ENCODE data around the gene LIN9. TPM values are rescaled to one million over a fixed set of nuclear protein-coding genes. Genes with fewer than 3 reads are reported as not detected.

Gene LIN9
- total and polyA plus RNA-seq, 4 donors = 6.2 to 9.6 (median 7.6) TPM

DNA sequence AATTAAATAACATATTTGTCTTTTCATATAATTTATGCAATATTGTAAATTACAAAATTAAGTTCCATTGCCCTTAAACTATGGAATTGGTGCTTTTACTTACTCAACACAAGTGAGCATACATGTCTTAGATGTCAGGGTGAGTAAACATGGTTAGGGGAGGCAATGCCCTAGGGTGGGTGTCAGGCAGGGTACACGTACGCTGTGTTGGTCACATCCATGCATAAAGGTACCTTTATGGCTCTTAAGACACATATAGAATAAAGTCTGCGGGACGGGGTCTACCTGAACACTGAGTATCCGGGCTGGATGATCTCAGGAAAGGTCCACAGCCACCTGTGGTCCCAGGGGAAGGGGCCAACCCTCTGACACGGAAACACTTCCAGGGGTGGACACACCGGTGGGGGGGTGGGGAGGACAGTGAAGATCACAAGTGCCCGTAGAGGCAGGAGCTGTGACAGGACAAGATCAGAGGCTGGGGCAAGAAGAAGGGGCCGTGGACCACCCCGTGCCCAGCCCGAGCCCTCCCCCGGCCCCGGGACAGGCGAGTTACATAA, 720 bp downstream of the LIN9 start:
- Histone ChIP-seq H3K27ac (ENCODE audit: low read depth, low read length) (no peak overlapping the region), H3K36me3 (ENCODE audit: control insufficient read depth, insufficient read depth, low read length) (peaks cover 3% of the 10 kb centered on the region), H3K27me3 (ENCODE audit: control insufficient read depth, insufficient read depth, low read length) (no peaks in the 10 kb centered on the region), H3K4me1 (ENCODE audit: control insufficient read depth, insufficient read depth, low read length) (peaks cover 6% of the 10 kb centered on the region), H3K9me3 (ENCODE audit: control insufficient read depth, insufficient read depth, low read length) (no peaks in the 10 kb centered on the region), H3K4me3 (ENCODE audit: low read depth, low read length) (peak overlapping the region; percentile 93)
- peak in 1 of 6 donors; percentile 30 for DNase-seq (ENCODE audit: low read depth in 4 of 6, low spot score in 6 of 6)
- 0% methylated on average over 11 of the region's 14 CpGs for WGBS (ENCODE audit: insufficient coverage)

GRCh38 chr1:226306425-226306824, 2.5 kb downstream of the LIN9 start:
- no peak overlapping the region for H3K27ac ChIP-seq (ENCODE audit: low read depth, low read length)
- H3K36me3 ChIP-seq (ENCODE audit: control insufficient read depth, insufficient read depth, low read length) = peaks cover 3% of the 10 kb centered on the region

DNA sequence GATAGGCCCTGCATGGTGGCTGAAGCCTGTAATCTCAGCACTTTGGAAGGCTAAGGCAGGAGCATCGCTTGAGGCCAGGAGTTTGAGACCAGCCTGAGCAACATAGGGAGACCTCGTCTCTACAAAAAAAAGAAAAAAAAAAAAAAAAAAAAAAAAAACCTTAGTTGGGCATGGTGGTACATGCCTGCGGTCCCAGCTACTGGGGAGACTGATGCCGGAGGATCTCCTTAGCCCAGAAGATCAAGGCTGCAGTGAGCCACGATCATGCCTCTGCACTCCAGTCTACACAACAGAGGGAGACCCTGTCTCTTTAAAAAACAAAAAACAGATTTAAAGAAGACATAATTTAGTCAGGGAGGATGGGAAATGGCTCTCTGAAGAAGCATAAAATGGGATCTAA, 3.8 kb downstream of the LIN9 start:
- WGBS (ENCODE audit: insufficient coverage) = 88% methylated on average over 3 of the region's 5 CpGs
- H3K9me3 ChIP-seq (ENCODE audit: control insufficient read depth, insufficient read depth, low read length) = no peaks in the 10 kb centered on the region
- DNase-seq (ENCODE audit: low read depth in 4 of 6, low spot score in 6 of 6) = no peak
- H3K4me3 ChIP-seq (ENCODE audit: low read depth, low read length) = no peak overlapping the region
- no peaks in the 10 kb centered on the region for H3K27me3 ChIP-seq (ENCODE audit: control insufficient read depth, insufficient read depth, low read length)
- H3K36me3 ChIP-seq (ENCODE audit: control insufficient read depth, insufficient read depth, low read length) = peaks cover 3% of the 10 kb centered on the region
- peaks cover 6% of the 10 kb centered on the region for H3K4me1 ChIP-seq (ENCODE audit: control insufficient read depth, insufficient read depth, low read length)
- H3K27ac ChIP-seq (ENCODE audit: low read depth, low read length) = no peak overlapping the region

More at GRCh38 chr1:226306425-226306824, 2.5 kb downstream of the LIN9 start:
- no peak for DNase-seq (ENCODE audit: low read depth in 4 of 6, low spot score in 6 of 6)
- Histone ChIP-seq H3K9me3 (ENCODE audit: control insufficient read depth, insufficient read depth, low read length) (no peaks in the 10 kb centered on the region), H3K4me3 (ENCODE audit: low read depth, low read length) (no peak overlapping the region), H3K4me1 (ENCODE audit: control insufficient read depth, insufficient read depth, low read length) (peaks cover 6% of the 10 kb centered on the region), H3K27me3 (ENCODE audit: control insufficient read depth, insufficient read depth, low read length) (no peaks in the 10 kb centered on the region)
- no CpG with 5 or more reads among the region's 2 CpGs for WGBS (ENCODE audit: insufficient coverage)

DNA sequence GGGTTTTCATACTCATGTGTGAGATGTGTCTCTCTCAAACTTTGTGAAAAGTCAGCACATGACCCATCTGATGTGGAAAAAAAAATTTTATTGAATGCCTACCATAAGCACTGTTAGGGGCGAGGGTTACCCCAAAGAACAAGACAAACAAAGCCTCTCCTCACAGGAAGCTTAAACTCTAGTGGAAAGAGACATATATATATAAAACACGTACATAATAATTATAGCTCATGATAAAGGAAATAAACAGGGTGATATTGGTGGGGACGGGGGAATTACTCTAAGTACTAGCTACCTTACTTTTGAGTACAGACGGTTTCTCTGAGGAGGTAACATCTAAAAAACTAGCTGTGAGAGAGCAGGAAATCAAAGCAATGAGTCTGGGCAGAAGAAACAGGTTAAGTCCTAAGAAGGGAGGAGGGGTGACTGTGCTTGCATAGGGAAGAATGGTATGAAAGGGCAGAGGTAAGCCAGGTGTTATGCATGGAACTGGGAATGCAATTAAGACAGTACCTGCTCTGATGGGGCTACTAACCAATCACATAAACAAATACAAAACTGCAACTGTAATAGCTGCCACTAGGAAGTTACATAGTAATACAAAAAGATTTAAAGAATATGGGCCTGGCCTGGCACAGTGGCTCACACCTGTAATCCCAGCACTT, 4.5 kb downstream of the LIN9 start:
- WGBS (ENCODE audit: insufficient coverage) = no CpG with 5 or more reads among the region's 4 CpGs
- H3K4me1 ChIP-seq (ENCODE audit: control insufficient read depth, insufficient read depth, low read length) = peaks cover 6% of the 10 kb centered on the region
- no peaks in the 10 kb centered on the region for H3K27me3 ChIP-seq (ENCODE audit: control insufficient read depth, insufficient read depth, low read length)
- no peak overlapping the region for H3K4me3 ChIP-seq (ENCODE audit: low read depth, low read length)
- no peak overlapping the region for H3K27ac ChIP-seq (ENCODE audit: low read depth, low read length)
- H3K9me3 ChIP-seq (ENCODE audit: control insufficient read depth, insufficient read depth, low read length) = no peaks in the 10 kb centered on the region
- no peak for DNase-seq (ENCODE audit: low read depth in 4 of 6, low spot score in 6 of 6)
- peaks cover 3% of the 10 kb centered on the region for H3K36me3 ChIP-seq (ENCODE audit: control insufficient read depth, insufficient read depth, low read length)

DNA sequence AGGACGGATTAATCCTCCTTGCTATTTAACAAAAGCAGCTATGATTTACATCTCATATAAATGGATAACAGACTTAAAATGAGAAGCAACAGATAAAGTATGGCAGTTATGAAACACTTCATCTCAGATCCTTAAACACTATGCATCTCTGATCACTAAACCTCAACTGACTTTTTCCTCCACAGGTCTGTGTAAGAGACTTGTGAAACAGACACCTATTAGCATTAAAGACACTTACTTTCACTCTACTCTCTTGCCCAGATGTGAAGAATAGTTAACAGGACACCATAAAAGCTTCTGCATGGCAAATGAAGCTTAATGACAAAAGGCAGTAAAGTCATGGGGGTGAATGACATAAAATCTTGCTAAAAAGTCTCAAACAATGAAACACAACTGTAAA, 6.2 kb downstream of the LIN9 start:
- Histone ChIP-seq H3K4me3 (ENCODE audit: low read depth, low read length) (no peak overlapping the region), H3K9me3 (ENCODE audit: control insufficient read depth, insufficient read depth, low read length) (no peaks in the 10 kb centered on the region), H3K27ac (ENCODE audit: low read depth, low read length) (no peak overlapping the region), H3K27me3 (ENCODE audit: control insufficient read depth, insufficient read depth, low read length) (no peaks in the 10 kb centered on the region), H3K36me3 (ENCODE audit: control insufficient read depth, insufficient read depth, low read length) (peaks cover 7% of the 10 kb centered on the region), H3K4me1 (ENCODE audit: control insufficient read depth, insufficient read depth, low read length) (no peaks in the 10 kb centered on the region)
- no CpG with 5 or more reads among the region's 1 CpG for WGBS (ENCODE audit: insufficient coverage)
- no peak for DNase-seq (ENCODE audit: low read depth in 4 of 6, low spot score in 6 of 6)

DNA sequence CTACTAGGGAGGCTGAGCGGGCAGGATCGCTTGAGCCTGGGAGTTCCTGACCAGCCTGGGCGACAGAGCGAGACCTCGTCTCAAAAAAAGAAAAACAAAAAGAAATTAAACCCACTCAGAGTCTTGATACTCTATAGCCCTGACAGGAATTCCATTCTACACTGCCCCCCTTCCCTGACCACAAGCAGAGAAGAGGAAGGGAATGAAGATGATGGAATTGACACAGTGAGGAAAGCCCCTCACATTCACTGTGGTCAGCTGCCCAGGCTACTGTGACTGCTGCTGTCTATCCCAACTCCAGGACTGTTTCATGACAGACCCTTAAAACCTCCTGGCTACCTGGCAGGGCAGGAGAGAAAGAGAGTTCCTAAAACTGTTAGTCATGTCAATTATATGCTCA, 12.1 kb downstream of the LIN9 start:
- H3K4me3 ChIP-seq (ENCODE audit: low read depth, low read length) = no peak overlapping the region
- no peaks in the 10 kb centered on the region for H3K4me1 ChIP-seq (ENCODE audit: control insufficient read depth, insufficient read depth, low read length)
- 92% methylated on average over 2 of the region's 5 CpGs for WGBS (ENCODE audit: insufficient coverage)
- peaks cover 32% of the 10 kb centered on the region for H3K36me3 ChIP-seq (ENCODE audit: control insufficient read depth, insufficient read depth, low read length)
- no peaks in the 10 kb centered on the region for H3K27me3 ChIP-seq (ENCODE audit: control insufficient read depth, insufficient read depth, low read length)
- DNase-seq (ENCODE audit: low read depth in 4 of 6, low spot score in 6 of 6) = no peak
- H3K9me3 ChIP-seq (ENCODE audit: control insufficient read depth, insufficient read depth, low read length) = no peaks in the 10 kb centered on the region
- H3K27ac ChIP-seq (ENCODE audit: low read depth, low read length) = no peak overlapping the region

DNA sequence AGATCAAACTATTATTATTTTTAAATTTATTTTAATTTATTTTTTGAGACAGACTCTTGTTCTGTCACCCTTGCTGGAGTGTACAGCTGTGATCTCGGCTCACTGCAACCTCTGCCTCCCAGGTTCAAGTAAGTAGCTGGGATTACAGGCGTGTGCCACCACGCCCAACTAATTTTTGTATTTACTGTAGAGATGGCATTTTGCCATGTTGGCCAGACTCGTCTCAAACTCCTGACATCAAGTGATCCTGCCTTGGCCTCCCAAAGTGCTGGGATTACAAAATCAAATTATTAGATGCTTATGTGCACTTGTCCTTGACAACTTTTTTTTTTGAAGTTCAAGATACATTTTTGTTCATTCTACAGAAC, 15.4 kb downstream of the LIN9 start:
- 100% methylated on average over 1 of the region's 4 CpGs for WGBS (ENCODE audit: insufficient coverage)
- Histone ChIP-seq H3K4me3 (ENCODE audit: low read depth, low read length) (no peak overlapping the region), H3K27ac (ENCODE audit: low read depth, low read length) (no peak overlapping the region), H3K27me3 (ENCODE audit: control insufficient read depth, insufficient read depth, low read length) (no peaks in the 10 kb centered on the region), H3K4me1 (ENCODE audit: control insufficient read depth, insufficient read depth, low read length) (no peaks in the 10 kb centered on the region), H3K9me3 (ENCODE audit: control insufficient read depth, insufficient read depth, low read length) (no peaks in the 10 kb centered on the region), H3K36me3 (ENCODE audit: control insufficient read depth, insufficient read depth, low read length) (peaks cover 30% of the 10 kb centered on the region)
- DNase-seq (ENCODE audit: low read depth in 4 of 6, low spot score in 6 of 6) = no peak

GRCh38 chr1:226292874-226293552, 16.0 kb downstream of the LIN9 start:
- H3K27me3 ChIP-seq (ENCODE audit: control insufficient read depth, insufficient read depth, low read length) = no peaks in the 10 kb centered on the region
- no peak overlapping the region for H3K4me3 ChIP-seq (ENCODE audit: low read depth, low read length)
- no peaks in the 10 kb centered on the region for H3K4me1 ChIP-seq (ENCODE audit: control insufficient read depth, insufficient read depth, low read length)
- no peaks in the 10 kb centered on the region for H3K9me3 ChIP-seq (ENCODE audit: control insufficient read depth, insufficient read depth, low read length)
- no peak for DNase-seq (ENCODE audit: low read depth in 4 of 6, low spot score in 6 of 6)
- H3K36me3 ChIP-seq (ENCODE audit: control insufficient read depth, insufficient read depth, low read length) = peaks cover 25% of the 10 kb centered on the region
- no peak overlapping the region for H3K27ac ChIP-seq (ENCODE audit: low read depth, low read length)
- WGBS (ENCODE audit: insufficient coverage) = no CpG with 5 or more reads among the region's 2 CpGs

- WGBS (ENCODE audit: insufficient coverage) = no CpG with 5 or more reads among the region's 4 CpGs
Measured at GRCh38 chr1:226287587-226287986, 21.4 kb downstream of the LIN9 start.

GRCh38 chr1:226281058-226281457, 27.9 kb downstream of the LIN9 start:
- Histone ChIP-seq H3K4me3 (ENCODE audit: low read depth, low read length) (no peak overlapping the region), H3K4me1 (ENCODE audit: control insufficient read depth, insufficient read depth, low read length) (no peaks in the 10 kb centered on the region), H3K36me3 (ENCODE audit: control insufficient read depth, insufficient read depth, low read length) (no peaks in the 10 kb centered on the region), H3K9me3 (ENCODE audit: control insufficient read depth, insufficient read depth, low read length) (no peaks in the 10 kb centered on the region), H3K27me3 (ENCODE audit: control insufficient read depth, insufficient read depth, low read length) (no peaks in the 10 kb centered on the region), H3K27ac (ENCODE audit: low read depth, low read length) (no peak overlapping the region)
- no CpG with 5 or more reads among the region's 1 CpG for WGBS (ENCODE audit: insufficient coverage)
- no peak for DNase-seq (ENCODE audit: low read depth in 4 of 6, low spot score in 6 of 6)

More at GRCh38 chr1:226287587-226287986, 21.4 kb downstream of the LIN9 start:
- no peak overlapping the region for H3K4me3 ChIP-seq (ENCODE audit: low read depth, low read length)
- no peaks in the 10 kb centered on the region for H3K27me3 ChIP-seq (ENCODE audit: control insufficient read depth, insufficient read depth, low read length)
- H3K36me3 ChIP-seq (ENCODE audit: control insufficient read depth, insufficient read depth, low read length) = peaks cover 5% of the 10 kb centered on the region
- no peak overlapping the region for H3K27ac ChIP-seq (ENCODE audit: low read depth, low read length)
- no peaks in the 10 kb centered on the region for H3K4me1 ChIP-seq (ENCODE audit: control insufficient read depth, insufficient read depth, low read length)
- H3K9me3 ChIP-seq (ENCODE audit: control insufficient read depth, insufficient read depth, low read length) = no peaks in the 10 kb centered on the region
- no peak for DNase-seq (ENCODE audit: low read depth in 4 of 6, low spot score in 6 of 6)

Data from spinal cord (tissue), 10 donors.